Hepatocyte (in vitro differentiated cells): ENCODE data around the gene PARN. TPM values are rescaled to one million over a fixed set of nuclear protein-coding genes. Genes with fewer than 3 reads are reported as not detected.
A peak's percentile ranks its signal among the peaks of the same experiment; 100 is the strongest.
"Not testable (repeated sequence)": the region's sequence is repeated elsewhere in the genome, so short reads cannot be mapped to it uniquely, and the experiment has no call there.

Experiments
- DNase-seq: peaks from one replicate; pipeline ENCODE4 v3.0.0-alpha.2; 2016; ENCODE audit warnings: low spot score
- H2AFZ ChIP-seq: fragments of 200-600 bp; sonication (generic); 2 replicates; pipeline ENCODE4 v1.6.0; 2016; ENCODE audit warnings: antibody characterized with exemption, mild to moderate bottlenecking
- H3K27ac ChIP-seq: fragments of 200-600 bp; sonication (generic); 2 replicates; pipeline ENCODE4 v1.5.1; 2016; ENCODE audit warnings: mild to moderate bottlenecking
- H3K27me3 ChIP-seq: fragments of 200-600 bp; sonication (generic); 2 replicates; pipeline ENCODE4 v1.6.1; 2016
- H3K36me3 ChIP-seq: fragments of 200-600 bp; sonication (generic); replicated peaks from 2 replicates; pipeline ENCODE4 v1.5.1; 2016; ENCODE audit warnings: low read depth; ENCODE audit not compliant: insufficient read depth
- H3K4me1 ChIP-seq: fragments of 200-600 bp; sonication (generic); 2 replicates; pipeline ENCODE4 v1.5.1; 2016; ENCODE audit warnings: mild to moderate bottlenecking, moderate library complexity; ENCODE audit not compliant: insufficient read depth
- H3K4me2 ChIP-seq: fragments of 200-600 bp; sonication (generic); 2 replicates; pipeline ENCODE4 v1.6.0; 2016
- H3K4me3 ChIP-seq: fragments of 200-600 bp; sonication (generic); 2 replicates; pipeline ENCODE4 v1.5.1; 2016; ENCODE audit warnings: mild to moderate bottlenecking
- H3K79me2 ChIP-seq: fragments of 200-600 bp; sonication (generic); 2 replicates; pipeline ENCODE4 v1.6.0; 2017; ENCODE audit warnings: mild to moderate bottlenecking
- H3K9me2 ChIP-seq: fragments of 200-600 bp; sonication (generic); replicated peaks from 2 replicates; pipeline ENCODE4 v1.6.0; 2017; ENCODE audit warnings: mild to moderate bottlenecking; ENCODE audit not compliant: insufficient read depth
- H3K9me3 ChIP-seq: fragments of 200-600 bp; sonication (generic); 2 replicates; pipeline ENCODE4 v1.5.1; 2016; ENCODE audit warnings: low read depth, mild to moderate bottlenecking
- H4K20me1 ChIP-seq: fragments of 200-600 bp; sonication (generic); 2 replicates; pipeline ENCODE4 v1.6.0; 2016; ENCODE audit warnings: mild to moderate bottlenecking; ENCODE audit not compliant: insufficient read depth, poor library complexity, severe bottlenecking
- CTCF ChIP-seq: fragments of 200-600 bp; sonication (generic); IDR thresholded peaks from 2 replicates; pipeline ENCODE4 v1.5.1; 2016; ENCODE audit warnings: antibody characterized with exemption, mild to moderate bottlenecking; ENCODE audit not compliant: poor library complexity
- EZH2 ChIP-seq: fragments of 200-600 bp; sonication (generic); IDR thresholded peaks from 2 replicates; pipeline ENCODE4 v1.6.1; 2016; ENCODE audit warnings: antibody characterized with exemption, mild to moderate bottlenecking, borderline replicate concordance
- EZH2phosphoT487 ChIP-seq: fragments of 200-600 bp; sonication (generic); IDR thresholded peaks from one replicate; pipeline ENCODE4 v1.6.1; 2018; ENCODE audit warnings: antibody characterized with exemption, mild to moderate bottlenecking, low read depth, moderate library complexity; ENCODE audit not compliant: unreplicated experiment, severe bottlenecking
- WGBS: methylation state at CpG from one replicate; pipeline ENCODE4 v1.1.6; 2016; ENCODE audit warnings: low lambda C conversion rate; ENCODE audit errors: missing lambda C conversion rate; 5-methylcytosine and 5-hydroxymethylcytosine counted together
- polyA plus RNA-seq: library from polyadenylated mRNA; unstranded; fragments of >200 nt; fragmentation: Nextera tagmentation; extraction: Ambion mirVana; gene quantifications from 2 replicates; pipeline ENCODE4 v1.2.1, GENCODE V29; 2016
- total RNA-seq: library from RNA; depleted of rRNA; stranded (reverse); fragments of >200 nt; gene quantifications from 2 replicates; pipeline ENCODE4 v1.2.3, GENCODE V29; 2014

Gene PARN
- total and polyA plus RNA-seq, 2 experiments from 2014 or later = 23.7 to 35.6 TPM

GRCh38 chr16:14585287-14585686 is 44.8 kb downstream of the PARN start:
- DNase-seq = no peak
- H3K4me2 ChIP-seq = no peak overlapping the region
- H4K20me1 ChIP-seq = no peaks in the 10 kb centered on the region
- no peak overlapping the region for H3K4me3 ChIP-seq
- no peaks in the 10 kb centered on the region for H3K79me2 ChIP-seq
- no peaks in the 10 kb centered on the region for H3K9me2 ChIP-seq
- no peaks in the 10 kb centered on the region for H3K27me3 ChIP-seq
- H3K9me3 ChIP-seq = no peaks in the 10 kb centered on the region
- TF ChIP-seq CTCF (no peak), EZH2phosphoT487 (no peak), EZH2 (no peak)
- WGBS = 95% methylated on average over 3 of the region's 3 CpGs
- no peak overlapping the region for H2AFZ ChIP-seq
- H3K27ac ChIP-seq = no peak overlapping the region
- H3K4me1 ChIP-seq = no peaks in the 10 kb centered on the region
- H3K36me3 ChIP-seq = no peaks in the 10 kb centered on the region

GRCh38 chr16:14580926-14581325 is 49.1 kb downstream of the PARN start:
- H3K27ac ChIP-seq, H3K9me3 ChIP-seq, H3K4me3 ChIP-seq, H3K4me1 ChIP-seq, H3K4me2 ChIP-seq, H3K79me2 ChIP-seq, H4K20me1 ChIP-seq, H3K9me2 ChIP-seq, H3K27me3 ChIP-seq, H2AFZ ChIP-seq, DNase-seq, H3K36me3 ChIP-seq: not testable (repeated sequence)
- 92% methylated on average over 3 of the region's 3 CpGs for WGBS

GRCh38 chr16:14579266-14579665 is 50.8 kb downstream of the PARN start:
- no peak for TF ChIP-seq CTCF
- TF ChIP-seq EZH2 = no peak
- no peak for TF ChIP-seq EZH2phosphoT487
- Histone ChIP-seq H2AFZ (no peak overlapping the region), H3K4me3 (no peak overlapping the region), H3K27ac (no peak overlapping the region), H3K4me2 (no peak overlapping the region), H4K20me1 (no peaks in the 10 kb centered on the region), H3K79me2 (no peaks in the 10 kb centered on the region), H3K4me1 (no peaks in the 10 kb centered on the region), H3K9me3 (no peaks in the 10 kb centered on the region), H3K27me3 (no peaks in the 10 kb centered on the region), H3K36me3 (no peaks in the 10 kb centered on the region), H3K9me2 (no peaks in the 10 kb centered on the region)
- 94% methylated on average over 2 of the region's 2 CpGs for WGBS
- no peak for DNase-seq

- WGBS = 68% methylated on average over 1 of the region's 1 CpG
- H3K9me3 ChIP-seq = no peaks in the 10 kb centered on the region
- no peak overlapping the region for H3K4me3 ChIP-seq
- H3K9me2 ChIP-seq = no peaks in the 10 kb centered on the region
- no peak for DNase-seq
- TF ChIP-seq EZH2phosphoT487 (no peak), CTCF (no peak), EZH2 (no peak)
- H3K36me3 ChIP-seq = no peaks in the 10 kb centered on the region
- no peaks in the 10 kb centered on the region for H3K4me1 ChIP-seq
- H3K27ac ChIP-seq = peak overlapping the region; percentile 73
- no peaks in the 10 kb centered on the region for H3K27me3 ChIP-seq
- H3K4me2 ChIP-seq = no peak overlapping the region
- H2AFZ ChIP-seq = no peak overlapping the region
- no peaks in the 10 kb centered on the region for H4K20me1 ChIP-seq
- H3K79me2 ChIP-seq = no peaks in the 10 kb centered on the region
These were observed 53.5 kb downstream of the PARN start for GRCh38 chr16:14576532-14576931.
